Activated CD4-positive, CD25-positive, alpha-beta regulatory T cell (primary cell): ENCODE measurements around the gene METTL8.
"Not testable (repeated sequence)": the region's sequence is repeated elsewhere in the genome, so short reads cannot be mapped to it uniquely, and the experiment has no call there.

ENCODE experiments used
- DNase-seq, 4 experiments: peaks; one replicate each; lab custom pipeline; 2025; lab: John Stamatoyannopoulos, UW

The METTL8 gene

GRCh38 chr2:171401947-171402346 is 31.8 kb downstream of the METTL8 start:
- DNase-seq = no peak

DNA sequence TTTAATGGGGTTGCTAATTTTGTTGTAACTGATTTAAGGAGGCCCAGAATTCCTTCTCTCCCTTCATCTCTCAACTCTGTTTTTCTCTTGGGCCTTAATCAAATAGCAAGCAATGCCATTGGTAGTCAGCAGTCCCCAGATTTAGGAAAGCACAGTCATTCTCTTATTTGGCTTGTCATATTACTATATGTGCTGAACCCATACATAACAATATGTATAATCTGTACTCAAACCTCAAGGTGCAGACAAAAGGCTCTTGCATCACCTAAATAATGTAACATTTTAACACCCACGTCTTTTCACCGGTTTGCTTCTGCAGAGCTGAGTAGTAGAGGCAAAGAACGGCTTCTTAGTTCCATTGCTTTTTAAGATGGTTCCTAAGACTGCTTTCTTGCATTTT is 33.4 kb downstream of the METTL8 start:
- no peak for DNase-seq

DNA sequence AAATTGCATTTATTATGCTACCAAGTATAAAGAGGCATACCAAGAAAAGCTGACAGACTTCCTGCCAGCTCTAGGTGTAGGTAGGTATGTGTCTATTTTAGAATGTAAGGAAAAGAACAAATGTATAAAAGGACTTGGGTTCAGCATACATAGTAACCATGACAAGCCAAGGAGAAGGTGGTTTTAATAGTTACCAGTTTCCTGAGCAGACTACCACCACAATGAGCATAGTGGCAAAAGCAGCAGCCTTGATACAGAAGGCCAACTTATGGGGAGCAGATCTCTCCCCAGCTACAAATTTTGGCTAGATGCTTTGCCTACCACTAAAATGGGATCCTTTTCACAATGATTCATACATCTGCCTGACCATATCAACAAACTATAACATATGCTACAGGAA is 34.5 kb downstream of the METTL8 start:
- no peak for DNase-seq

- no peak for DNase-seq
These were observed 39.5 kb downstream of the METTL8 start for GRCh38 chr2:171394164-171394740.

GRCh38 chr2:171393487-171393886 is 40.3 kb downstream of the METTL8 start:
- no peak for DNase-seq

GRCh38 chr2:171391532-171391931 is 42.3 kb downstream of the METTL8 start:
- DNase-seq = no peak

GRCh38 chr2:171390941-171391516 is 42.8 kb downstream of the METTL8 start:
- DNase-seq = no peak

GRCh38 chr2:171389780-171390179 is 44.0 kb downstream of the METTL8 start:
- DNase-seq = no peak

GRCh38 chr2:171389325-171389724 is 44.5 kb downstream of the METTL8 start:
- no peak for DNase-seq

DNA sequence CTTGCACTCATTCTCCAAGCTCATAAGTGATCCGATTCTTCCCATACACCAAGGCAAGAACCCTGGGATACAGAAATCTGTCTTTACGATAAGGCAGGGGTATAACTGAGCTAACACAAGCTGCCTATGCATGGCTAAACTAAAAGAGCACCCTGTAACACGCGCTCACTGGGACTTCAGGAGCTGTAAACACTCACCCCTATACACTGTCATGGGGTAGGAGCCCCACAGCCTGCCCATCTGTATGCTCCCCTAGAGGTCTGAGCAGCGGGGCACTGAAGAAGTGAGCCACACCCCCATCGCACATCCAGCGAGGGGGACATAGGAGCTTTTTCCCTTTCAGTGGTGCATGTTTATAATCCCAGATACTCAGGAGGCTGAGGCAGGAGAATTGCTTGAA is 46.7 kb downstream of the METTL8 start:
- no peak for DNase-seq

GRCh38 chr2:171386627-171387026 is 47.2 kb downstream of the METTL8 start:
- DNase-seq = no peak

- no peak for DNase-seq
These were observed 50.7 kb downstream of the METTL8 start for GRCh38 chr2:171383134-171383533.

DNA sequence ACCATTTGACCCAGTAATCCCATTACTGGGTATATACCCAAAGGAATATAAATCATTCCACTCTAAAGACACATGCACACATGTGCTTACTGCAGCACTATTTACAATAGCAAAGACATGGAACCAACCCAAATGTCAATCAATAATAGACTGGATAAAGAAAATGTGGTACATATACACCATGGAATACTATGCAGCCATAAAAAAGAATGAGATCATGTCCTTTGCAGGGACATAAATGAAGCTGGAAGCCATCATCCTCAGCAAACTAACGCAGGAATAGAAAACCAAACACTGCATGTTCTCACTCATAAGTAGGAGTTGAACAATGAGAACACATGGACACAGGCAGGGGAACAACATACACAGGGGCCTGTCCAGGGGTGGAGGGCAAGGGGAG is 51.6 kb downstream of the METTL8 start:
- not testable (repeated sequence) for DNase-seq

DNA sequence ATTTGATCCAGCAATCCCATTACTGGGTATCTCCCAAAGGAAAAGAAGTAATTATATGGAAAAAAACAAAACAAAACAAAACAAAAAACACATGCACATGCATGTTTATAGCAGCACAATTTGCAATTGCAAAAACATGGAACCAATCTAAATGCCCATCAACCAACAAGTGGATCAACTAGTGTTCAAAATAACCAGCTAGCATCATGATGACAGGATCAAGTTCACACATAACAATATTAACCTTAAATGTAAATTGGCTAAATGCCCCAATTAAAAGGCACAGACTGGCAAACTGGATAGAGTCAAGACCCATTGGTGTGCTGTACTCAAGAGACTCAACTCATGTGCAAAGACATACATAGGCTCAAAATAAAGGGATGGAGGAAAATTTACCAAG is 55.9 kb downstream of the METTL8 start:
- DNase-seq = not testable (repeated sequence)

- no peak for DNase-seq
These were observed 66.1 kb downstream of the METTL8 start for GRCh38 chr2:171367692-171368091.

DNA sequence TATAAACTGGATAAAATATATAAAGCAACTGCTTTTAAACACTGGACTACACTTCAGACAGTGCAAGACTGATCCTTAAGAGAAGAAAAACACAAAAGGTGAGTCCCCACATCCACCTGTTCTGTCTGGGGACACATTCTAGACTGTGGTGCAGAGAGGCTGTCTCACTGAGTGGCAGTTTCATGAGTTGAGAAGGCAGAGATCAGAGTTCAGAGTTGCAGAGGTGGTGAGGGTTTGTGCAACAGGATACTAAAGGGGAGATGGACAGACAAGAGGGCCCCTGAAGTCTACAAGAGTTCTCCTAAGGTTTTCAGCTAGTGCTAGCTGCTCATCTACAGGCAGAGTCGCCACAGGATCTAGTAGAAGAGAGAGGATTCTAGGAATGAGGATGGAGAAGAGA is 68.0 kb downstream of the METTL8 start:
- no peak for DNase-seq

DNA sequence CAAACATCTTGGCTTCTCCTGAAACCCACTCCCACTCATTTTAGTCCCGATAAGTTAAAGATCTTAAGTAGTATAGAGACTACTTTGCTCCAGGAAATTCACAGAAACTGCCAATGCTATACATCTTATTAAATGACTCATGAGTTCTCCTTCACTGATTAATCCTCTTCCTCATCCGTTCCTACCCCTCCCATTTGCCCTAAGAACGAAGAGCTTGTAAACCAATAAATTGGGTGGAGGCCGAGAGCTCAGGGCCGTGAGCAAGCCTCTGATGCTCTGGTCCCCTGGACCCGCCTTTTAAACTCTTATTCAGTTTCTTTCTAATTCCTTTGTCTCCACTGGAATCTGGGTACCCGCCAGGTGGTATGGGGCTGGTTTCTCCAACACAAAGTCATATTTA is 68.6 kb downstream of the METTL8 start:
- DNase-seq = no peak

- no peak for DNase-seq
These were observed 71.4 kb downstream of the METTL8 start for GRCh38 chr2:171362396-171362795.

DNA sequence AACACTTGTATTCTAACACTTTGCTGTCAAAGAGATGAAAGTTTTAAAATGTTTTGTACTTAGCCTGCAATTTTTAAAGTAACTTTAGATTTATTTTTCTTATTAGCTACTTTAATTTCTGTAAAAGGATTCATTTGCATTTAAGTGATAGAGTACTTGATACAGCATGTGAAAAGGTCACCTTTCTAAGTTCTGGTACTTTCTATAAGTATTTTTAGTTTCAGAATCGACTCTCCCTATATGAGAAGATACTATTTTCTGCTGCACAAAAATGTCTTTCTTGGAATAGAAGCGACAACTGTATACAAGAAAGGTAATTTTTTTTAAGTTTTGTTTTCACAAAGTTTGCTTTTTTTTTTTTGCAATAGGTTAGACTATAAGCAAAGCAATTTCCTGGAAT is 72.9 kb downstream of the METTL8 start:
- DNase-seq = no peak

- DNase-seq = not testable (repeated sequence)
These were observed 80.0 kb downstream of the METTL8 start for GRCh38 chr2:171353746-171354145.

DNA sequence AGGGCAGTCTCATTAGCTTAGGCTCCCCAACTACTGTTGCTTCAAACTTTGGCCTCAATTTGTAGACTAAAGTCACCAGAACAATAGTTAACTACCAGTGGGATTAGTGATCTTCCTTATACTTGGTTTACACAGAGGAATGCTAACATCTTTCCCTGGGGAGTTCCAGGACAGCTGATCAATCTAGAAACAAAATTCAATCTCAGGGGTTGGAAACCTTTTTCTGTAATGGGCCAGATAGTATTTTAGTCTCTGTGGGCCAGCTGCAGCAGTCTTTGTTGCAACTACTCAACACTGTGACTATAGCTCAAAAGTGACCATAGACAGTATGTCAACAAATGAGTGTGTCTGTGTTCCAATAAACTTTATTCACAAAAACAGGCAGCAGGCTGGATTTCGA is 85.7 kb downstream of the METTL8 start:
- no peak for DNase-seq

DNA sequence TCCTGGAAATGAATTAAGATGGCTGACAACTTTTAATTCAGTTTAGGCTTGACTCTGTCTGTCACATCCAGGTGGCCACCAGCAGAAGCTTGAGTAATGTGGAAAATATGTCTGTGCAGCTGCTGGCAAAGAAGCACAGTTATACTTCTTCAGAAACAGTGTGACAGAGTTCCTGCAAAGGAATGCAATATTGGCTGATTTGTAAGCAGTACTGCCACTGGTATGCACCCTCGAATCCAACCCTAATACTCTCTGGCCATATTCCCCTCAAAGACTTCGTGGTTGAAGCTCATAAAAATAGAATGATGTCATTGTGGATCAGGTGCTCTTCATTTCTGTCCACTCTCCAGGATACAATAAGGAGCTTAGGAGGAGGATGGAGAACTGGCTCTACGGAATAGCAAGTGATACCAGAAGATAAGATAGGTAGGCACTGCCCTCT is 86.2 kb downstream of the METTL8 start:
- DNase-seq = no peak

- DNase-seq = no peak
These were observed 86.8 kb downstream of the METTL8 start for GRCh38 chr2:171346723-171347557.
